Measurements from ENCODE around the gene DDX3X. TPM values are rescaled to one million over a fixed set of nuclear protein-coding genes. Genes with fewer than 3 reads are reported as not detected.

DDX3X gene
- total and polyA plus RNA-seq, 3 experiments from 2014 or later, result 240 to 357 (median 354) TPM

DNA sequence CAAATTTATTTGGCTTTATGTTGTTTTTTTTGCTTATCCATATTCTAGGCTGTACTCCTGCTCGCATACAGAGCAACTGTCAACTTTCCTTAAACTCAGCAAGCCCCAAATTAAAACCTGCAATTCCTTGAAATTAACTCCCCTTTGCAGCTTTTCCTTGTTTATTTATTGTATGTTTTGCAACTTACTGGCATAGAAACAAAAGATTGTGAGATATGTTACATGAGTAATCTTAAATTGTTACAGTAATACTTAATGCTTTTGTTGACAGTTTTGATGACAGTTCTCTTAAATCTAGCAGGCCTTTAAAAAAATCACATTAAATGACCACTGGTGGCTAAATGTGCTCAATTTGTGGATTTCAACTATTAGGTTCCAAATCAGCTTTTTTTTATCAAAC, 4.5 kb downstream of the DDX3X start:
- CTCF ChIA-PET, result no interaction called here
- peaks cover 41% of the 10 kb centered on the region for H3K4me1 ChIP-seq (ENCODE audit: insufficient read depth, low read length)
- peaks cover 0 to 23% of the 10 kb centered on the region in 2 donors for H3K27me3 Mint-ChIP-seq
- H3K27me3 ChIP-seq (ENCODE audit: insufficient read depth, low read length, poor library complexity, severe bottlenecking), result no peaks in the 10 kb centered on the region
- H3K9me3 ChIP-seq (ENCODE audit: low read length), result no peaks in the 10 kb centered on the region
- H3K36me3 Mint-ChIP-seq, result peaks cover 10 to 88% (median 25%) of the 10 kb centered on the region in 3 donors
- no peak overlapping the region for H3K27ac ChIP-seq (ENCODE audit: low read depth, low read length)
- DNase-seq, result no peak
- H3K27ac Mint-ChIP-seq, result peak overlapping the region; percentile 19 to 100 (median 91)
- peaks cover 57 to 77% (median 65%) of the 10 kb centered on the region in 3 donors for H3K4me1 Mint-ChIP-seq
- H3K4me3 ChIP-seq (ENCODE audit: low read length), result no peak overlapping the region
- H3K36me3 ChIP-seq (ENCODE audit: insufficient read depth, low read length), result peaks cover 32% of the 10 kb centered on the region
- POLR2A ChIA-PET, result no interaction called here
- H3K9me3 Mint-ChIP-seq, result peaks cover 0 to 5% (median 4%) of the 10 kb centered on the region in 5 donors
- peak overlapping the region; percentile 88 to 99 (median 98) for H3K4me3 Mint-ChIP-seq

DNA sequence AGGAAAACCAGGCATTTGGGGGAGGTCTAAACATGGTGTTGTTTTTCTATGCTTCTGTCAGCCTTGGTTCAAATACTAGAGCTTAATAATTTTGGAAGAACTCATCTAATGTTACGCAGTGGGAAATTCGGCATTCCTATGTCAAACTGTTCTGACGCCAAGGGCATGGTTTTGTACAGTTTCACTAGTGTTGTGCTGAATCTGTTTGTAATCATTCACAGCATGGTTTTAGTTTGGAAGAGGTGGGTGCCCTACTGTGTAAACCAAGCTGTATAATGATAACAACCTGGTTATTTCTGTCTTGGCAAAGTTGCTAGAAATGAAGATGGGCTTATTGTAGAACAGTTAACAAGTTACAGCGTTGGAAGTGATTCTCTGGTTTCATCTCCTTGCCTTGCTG, 5.2 kb downstream of the DDX3X start:
- no peak overlapping the region for H3K27ac ChIP-seq (ENCODE audit: low read depth, low read length)
- ChIA-PET POLR2A (no interaction called here), CTCF (no interaction called here)
- peaks cover 60 to 84% (median 66%) of the 10 kb centered on the region in 3 donors for H3K4me1 Mint-ChIP-seq
- peaks cover 41% of the 10 kb centered on the region for H3K4me1 ChIP-seq (ENCODE audit: insufficient read depth, low read length)
- H3K27ac Mint-ChIP-seq, result peak overlapping the region in 7 of 8 donors; percentile 10 to 100 (median 73)
- DNase-seq, result no peak
- no peaks in the 10 kb centered on the region for H3K27me3 ChIP-seq (ENCODE audit: insufficient read depth, low read length, poor library complexity, severe bottlenecking)
- peaks cover 0 to 16% of the 10 kb centered on the region in 2 donors for H3K27me3 Mint-ChIP-seq
- H3K36me3 Mint-ChIP-seq, result peaks cover 16 to 87% (median 32%) of the 10 kb centered on the region in 3 donors
- H3K9me3 ChIP-seq (ENCODE audit: low read length), result no peaks in the 10 kb centered on the region
- peaks cover 39% of the 10 kb centered on the region for H3K36me3 ChIP-seq (ENCODE audit: insufficient read depth, low read length)
- peaks cover 0 to 3% (median 0%) of the 10 kb centered on the region in 5 donors for H3K9me3 Mint-ChIP-seq
- peak overlapping the region; percentile 55 to 99 (median 98) for H3K4me3 Mint-ChIP-seq
- peak overlapping the region; percentile 17 for H3K4me3 ChIP-seq (ENCODE audit: low read length)

DNA sequence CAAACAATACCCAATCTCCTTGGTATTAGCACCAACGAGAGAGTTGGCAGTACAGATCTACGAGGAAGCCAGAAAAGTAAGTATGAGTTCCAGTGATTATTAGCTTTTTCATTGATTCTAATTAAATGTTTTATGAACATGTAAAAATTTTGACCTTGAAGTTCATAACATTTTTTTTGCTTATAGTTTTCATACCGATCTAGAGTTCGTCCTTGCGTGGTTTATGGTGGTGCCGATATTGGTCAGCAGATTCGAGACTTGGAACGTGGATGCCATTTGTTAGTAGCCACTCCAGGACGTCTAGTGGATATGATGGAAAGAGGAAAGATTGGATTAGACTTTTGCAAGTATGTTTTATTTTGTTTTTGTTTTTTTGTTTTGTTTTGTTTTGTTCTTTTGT, 10.1 kb downstream of the DDX3X start:
- Mint-ChIP-seq H3K27me3 (no peaks in the 10 kb centered on the region), H3K4me1 (peaks cover 45 to 71% (median 59%) of the 10 kb centered on the region in 3 donors), H3K36me3 (peaks cover 48 to 91% (median 49%) of the 10 kb centered on the region in 3 donors), H3K9me3 (no peaks in the 10 kb centered on the region), H3K27ac (peak overlapping the region in 6 of 8 donors; percentile 5 to 63 (median 52)), H3K4me3 (no peak overlapping the region)
- Histone ChIP-seq H3K27me3 (ENCODE audit: insufficient read depth, low read length, poor library complexity, severe bottlenecking) (no peaks in the 10 kb centered on the region), H3K9me3 (ENCODE audit: low read length) (no peaks in the 10 kb centered on the region), H3K4me3 (ENCODE audit: low read length) (no peak overlapping the region), H3K27ac (ENCODE audit: low read depth, low read length) (no peak overlapping the region), H3K4me1 (ENCODE audit: insufficient read depth, low read length) (peaks cover 27% of the 10 kb centered on the region), H3K36me3 (ENCODE audit: insufficient read depth, low read length) (peaks cover 75% of the 10 kb centered on the region)
- no peak for DNase-seq
- CTCF ChIA-PET, result no interaction called here
- POLR2A ChIA-PET, result no interaction called here

DNA sequence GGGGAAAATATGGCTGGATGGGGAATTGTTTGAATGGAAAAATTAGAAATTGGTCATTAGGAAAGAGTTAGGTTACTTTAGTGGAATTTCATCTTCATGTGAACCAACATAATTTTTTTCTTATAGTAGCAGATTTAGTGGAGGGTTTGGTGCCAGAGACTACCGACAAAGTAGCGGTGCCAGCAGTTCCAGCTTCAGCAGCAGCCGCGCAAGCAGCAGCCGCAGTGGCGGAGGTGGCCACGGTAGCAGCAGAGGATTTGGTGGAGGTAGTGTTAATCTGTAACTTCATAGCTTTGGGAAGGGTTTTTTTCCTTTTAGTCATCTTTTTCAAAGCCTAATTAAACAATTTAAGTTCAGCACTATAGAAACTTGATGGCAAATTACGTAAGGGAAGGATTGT, 13.2 kb downstream of the DDX3X start:
- H3K27ac Mint-ChIP-seq, result peak overlapping the region in 2 of 8 donors; percentile 80
- H3K4me3 Mint-ChIP-seq, result peak overlapping the region in 2 of 7 donors; percentile 15 to 21
- H3K27me3 Mint-ChIP-seq, result no peaks in the 10 kb centered on the region
- peaks cover 32 to 60% (median 51%) of the 10 kb centered on the region in 3 donors for H3K4me1 Mint-ChIP-seq
- H3K9me3 Mint-ChIP-seq, result no peaks in the 10 kb centered on the region
- Histone ChIP-seq H3K36me3 (ENCODE audit: insufficient read depth, low read length) (peaks cover 55% of the 10 kb centered on the region), H3K4me3 (ENCODE audit: low read length) (no peak overlapping the region), H3K9me3 (ENCODE audit: low read length) (no peaks in the 10 kb centered on the region), H3K4me1 (ENCODE audit: insufficient read depth, low read length) (no peaks in the 10 kb centered on the region), H3K27me3 (ENCODE audit: insufficient read depth, low read length, poor library complexity, severe bottlenecking) (no peaks in the 10 kb centered on the region), H3K27ac (ENCODE audit: low read depth, low read length) (no peak overlapping the region)
- CTCF ChIA-PET, result no interaction called here
- POLR2A ChIA-PET, result no interaction called here
- no peak for DNase-seq
- H3K36me3 Mint-ChIP-seq, result peaks cover 42 to 81% (median 53%) of the 10 kb centered on the region in 3 donors

DNA sequence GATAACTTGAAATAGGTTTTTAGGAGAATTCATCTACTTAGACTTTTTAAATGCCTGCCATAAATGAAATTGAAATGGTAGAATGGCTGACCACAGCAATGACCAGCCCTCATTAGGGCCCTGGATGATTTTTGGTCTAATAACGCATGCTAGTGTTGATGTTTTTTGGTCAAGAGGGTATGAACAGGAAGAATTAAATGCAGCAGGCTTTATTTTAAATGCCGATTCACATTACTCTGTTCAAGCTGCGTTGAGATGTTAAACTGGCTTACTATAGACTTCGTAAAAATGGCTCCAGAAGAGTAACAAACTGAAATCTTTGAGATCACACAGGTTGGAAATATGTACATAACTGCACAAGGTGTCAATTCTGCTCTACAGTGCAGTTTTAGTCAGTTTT, 14.6 kb downstream of the DDX3X start:
- Histone ChIP-seq H3K9me3 (ENCODE audit: low read length) (no peaks in the 10 kb centered on the region), H3K36me3 (ENCODE audit: insufficient read depth, low read length) (peaks cover 42% of the 10 kb centered on the region)
- CTCF ChIA-PET, result no interaction called here

DNA sequence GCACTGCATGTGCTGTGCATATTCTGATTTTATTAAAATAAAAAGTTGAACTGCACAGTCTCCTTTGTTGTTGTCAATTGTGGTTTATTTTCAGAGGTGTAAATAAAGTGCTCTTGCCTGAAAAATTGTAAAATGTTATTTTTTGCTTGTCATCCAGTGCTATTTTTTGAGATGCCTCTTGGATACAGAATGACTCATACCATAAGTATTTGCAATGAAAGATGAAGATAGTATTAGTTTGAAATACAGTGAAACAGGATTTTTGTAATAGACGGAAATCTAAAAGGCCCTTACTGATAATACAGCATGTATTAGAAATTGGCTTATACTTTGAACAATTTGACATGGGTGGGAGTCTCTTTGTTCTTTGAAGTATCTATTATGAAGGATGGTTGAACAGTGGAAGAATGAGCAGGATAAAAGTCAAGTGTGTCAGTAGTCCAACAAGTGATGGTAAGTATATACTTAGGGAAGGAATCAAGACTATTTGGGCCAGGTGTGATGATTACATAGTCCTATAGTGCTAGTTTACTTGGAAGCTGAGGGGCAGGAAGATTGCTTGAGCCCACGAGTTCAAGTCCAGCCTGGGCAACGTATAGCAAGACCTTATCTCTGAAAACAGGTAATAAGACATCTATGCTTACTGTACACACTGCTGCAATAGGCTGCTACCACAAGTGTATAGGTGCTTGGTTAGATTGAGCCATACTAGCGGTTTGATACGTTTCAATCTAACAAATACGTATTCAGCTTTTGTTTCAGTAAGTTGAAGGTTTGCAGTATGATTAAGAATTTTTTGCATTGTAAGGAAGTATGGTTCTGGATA, 16.4 kb downstream of the DDX3X start:
- H3K27ac Mint-ChIP-seq, result peak overlapping the region in 7 of 8 donors; percentile 1 to 83 (median 38)
- H3K27me3 Mint-ChIP-seq, result no peaks in the 10 kb centered on the region
- H3K9me3 ChIP-seq (ENCODE audit: low read length), result no peaks in the 10 kb centered on the region
- peaks cover 35 to 56% (median 52%) of the 10 kb centered on the region in 3 donors for H3K4me1 Mint-ChIP-seq
- peaks cover 27 to 55% (median 29%) of the 10 kb centered on the region in 3 donors for H3K36me3 Mint-ChIP-seq
- H3K36me3 ChIP-seq (ENCODE audit: insufficient read depth, low read length), result peaks cover 31% of the 10 kb centered on the region
- H3K9me3 Mint-ChIP-seq, result no peaks in the 10 kb centered on the region
- no peaks in the 10 kb centered on the region for H3K4me1 ChIP-seq (ENCODE audit: insufficient read depth, low read length)
- H3K4me3 ChIP-seq (ENCODE audit: low read length), result no peak overlapping the region
- ChIA-PET POLR2A (interaction anchor here (0.8 kb wide), 1 partner anchor 10 kb away, joined by 3 read pairs; no protein-coding TSS in a partner anchor), CTCF (no interaction called here)
- H3K4me3 Mint-ChIP-seq, result peak overlapping the region in 2 of 7 donors; percentile 2 to 4
- no peaks in the 10 kb centered on the region for H3K27me3 ChIP-seq (ENCODE audit: insufficient read depth, low read length, poor library complexity, severe bottlenecking)
- H3K27ac ChIP-seq (ENCODE audit: low read depth, low read length), result no peak overlapping the region
- DNase-seq, result no peak

More for the DNA sequence above, 14.6 kb downstream of the DDX3X start:
- Mint-ChIP-seq H3K27me3 (no peaks in the 10 kb centered on the region), H3K4me3 (peak overlapping the region in 1 of 7 donors; percentile 36), H3K4me1 (peaks cover 36 to 60% (median 55%) of the 10 kb centered on the region in 3 donors), H3K9me3 (no peaks in the 10 kb centered on the region), H3K27ac (peak overlapping the region in 2 of 8 donors; percentile 47 to 83), H3K36me3 (peaks cover 35 to 71% (median 44%) of the 10 kb centered on the region in 3 donors)
- Histone ChIP-seq H3K4me3 (ENCODE audit: low read length) (no peak overlapping the region), H3K27ac (ENCODE audit: low read depth, low read length) (no peak overlapping the region), H3K4me1 (ENCODE audit: insufficient read depth, low read length) (no peaks in the 10 kb centered on the region), H3K27me3 (ENCODE audit: insufficient read depth, low read length, poor library complexity, severe bottlenecking) (no peaks in the 10 kb centered on the region)
- POLR2A ChIA-PET, result no interaction called here
- DNase-seq, result no peak

DNA sequence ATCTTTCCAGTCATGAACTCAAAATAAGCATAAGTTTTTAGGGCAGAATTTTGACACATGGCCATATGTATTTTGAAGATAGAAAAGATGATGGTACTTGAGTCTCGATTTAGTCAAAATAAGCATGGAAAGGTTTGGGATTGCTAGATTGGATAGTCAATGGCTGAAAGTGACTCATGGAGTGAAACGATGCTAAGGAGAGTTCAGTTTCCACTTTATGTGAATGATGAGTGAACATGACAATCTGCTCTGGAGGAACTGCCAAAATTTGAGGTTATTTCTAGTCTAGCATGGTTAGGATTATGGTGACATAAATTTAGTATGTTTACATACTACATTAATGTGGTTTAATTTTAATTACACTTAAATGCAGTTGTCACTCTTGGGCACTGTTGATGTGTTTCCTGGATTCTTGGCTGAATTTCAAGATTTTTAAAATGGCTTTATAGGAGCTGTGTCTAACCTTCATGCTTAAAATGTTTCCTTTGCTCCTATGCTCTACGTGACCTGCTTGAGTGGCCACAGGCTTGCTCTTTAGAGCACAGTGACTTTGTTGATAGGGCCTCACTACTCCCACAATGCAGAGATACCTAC, 17.1 kb downstream of the DDX3X start:
- Mint-ChIP-seq H3K4me3 (peak overlapping the region in 1 of 7 donors; percentile 61), H3K36me3 (peaks cover 26 to 48% (median 27%) of the 10 kb centered on the region in 3 donors), H3K27me3 (no peaks in the 10 kb centered on the region), H3K9me3 (no peaks in the 10 kb centered on the region), H3K27ac (peak overlapping the region in 5 of 8 donors; percentile 14 to 83 (median 60)), H3K4me1 (peaks cover 35 to 52% (median 52%) of the 10 kb centered on the region in 3 donors)
- peaks cover 24% of the 10 kb centered on the region for H3K36me3 ChIP-seq (ENCODE audit: insufficient read depth, low read length)
- no peaks in the 10 kb centered on the region for H3K27me3 ChIP-seq (ENCODE audit: insufficient read depth, low read length, poor library complexity, severe bottlenecking)
- H3K27ac ChIP-seq (ENCODE audit: low read depth, low read length), result no peak overlapping the region
- no peak for DNase-seq
- no peaks in the 10 kb centered on the region for H3K9me3 ChIP-seq (ENCODE audit: low read length)
- ChIA-PET POLR2A (interaction anchor here (0.8 kb wide), 1 partner anchor 10 kb away, joined by 3 read pairs; no protein-coding TSS in a partner anchor), CTCF (no interaction called here)
- no peak overlapping the region for H3K4me3 ChIP-seq (ENCODE audit: low read length)
- no peaks in the 10 kb centered on the region for H3K4me1 ChIP-seq (ENCODE audit: insufficient read depth, low read length)

DNA sequence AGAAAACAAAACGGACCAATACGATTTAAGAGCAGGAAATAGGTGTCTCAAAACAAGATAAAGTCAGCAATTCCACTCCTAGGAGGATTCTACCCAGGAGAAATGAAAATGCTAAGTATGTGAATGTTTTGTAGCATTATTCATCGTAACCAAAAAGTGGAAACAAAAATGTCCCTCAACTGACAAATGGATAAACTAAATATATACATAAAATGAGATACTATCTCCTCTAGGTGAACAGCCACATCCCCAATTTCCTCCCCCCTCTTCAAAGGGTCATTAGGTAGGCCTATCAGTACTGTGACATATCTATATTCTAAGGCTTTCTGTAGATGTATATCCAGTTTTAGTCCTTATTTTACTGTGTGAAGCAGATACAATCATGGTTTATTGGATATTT, 18.0 kb downstream of the DDX3X start:
- peaks cover 16% of the 10 kb centered on the region for H3K36me3 ChIP-seq (ENCODE audit: insufficient read depth, low read length)
- Mint-ChIP-seq H3K9me3 (no peaks in the 10 kb centered on the region), H3K36me3 (peaks cover 19 to 40% (median 19%) of the 10 kb centered on the region in 3 donors), H3K27ac (peak overlapping the region in 6 of 8 donors; percentile 13 to 83 (median 42)), H3K4me1 (peaks cover 33 to 51% (median 46%) of the 10 kb centered on the region in 3 donors), H3K4me3 (peak overlapping the region in 1 of 7 donors; percentile 10), H3K27me3 (no peaks in the 10 kb centered on the region)
- no peak overlapping the region for H3K27ac ChIP-seq (ENCODE audit: low read depth, low read length)
- POLR2A ChIA-PET, result no interaction called here
- CTCF ChIA-PET, result no interaction called here
- H3K9me3 ChIP-seq (ENCODE audit: low read length), result no peaks in the 10 kb centered on the region
- DNase-seq, result no peak
- H3K4me1 ChIP-seq (ENCODE audit: insufficient read depth, low read length), result no peaks in the 10 kb centered on the region
- no peak overlapping the region for H3K4me3 ChIP-seq (ENCODE audit: low read length)
- no peaks in the 10 kb centered on the region for H3K27me3 ChIP-seq (ENCODE audit: insufficient read depth, low read length, poor library complexity, severe bottlenecking)
